Inflammatory macrophage (primary cell): Measurements from ENCODE around the gene SLC12A1.

Experiments used
- DNase-seq, 2 donors: peaks; one replicate each; pipeline ENCODE4 v3.0.0-alpha.2; 2020 to 2022

The SLC12A1 gene

DNA sequence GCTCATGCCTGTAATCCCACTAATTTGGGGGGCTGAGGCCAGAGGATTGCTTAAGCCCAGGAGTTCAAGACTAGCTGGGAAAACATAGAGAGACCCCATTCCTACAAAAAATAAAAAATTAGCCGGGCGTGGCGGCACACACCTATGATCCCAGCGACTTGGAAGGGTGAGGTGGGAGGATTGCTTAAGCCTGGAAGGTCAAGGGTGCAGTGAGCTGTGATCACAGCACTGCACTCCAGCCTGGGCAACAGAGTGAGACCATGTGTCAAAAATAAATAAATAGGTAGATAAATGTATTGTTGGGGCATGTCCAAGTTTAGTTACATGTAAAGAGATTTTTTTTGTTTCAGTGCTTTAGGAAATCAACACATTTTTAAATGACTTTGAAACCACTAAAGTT is 36.4 kb downstream of the SLC12A1 start:
- DNase-seq = no peak

DNA sequence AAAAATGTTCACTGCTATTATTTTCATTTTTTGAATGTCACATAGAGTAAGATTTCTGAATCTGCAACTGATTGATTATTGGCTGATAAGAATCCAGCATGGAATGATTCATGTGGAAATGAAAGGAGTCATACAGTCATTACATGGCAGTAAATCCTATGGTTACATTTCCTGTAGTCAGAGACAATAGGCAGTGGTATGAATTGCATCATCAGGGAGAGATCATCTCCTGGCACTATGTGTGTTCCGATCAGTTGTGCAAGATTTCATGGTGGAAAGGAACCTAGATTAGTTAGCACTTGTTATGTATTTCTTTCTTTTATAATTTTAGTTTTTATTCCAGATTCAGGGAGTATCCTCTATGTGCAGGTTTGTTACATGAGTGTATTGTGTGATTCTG is 38.8 kb downstream of the SLC12A1 start:
- DNase-seq = no peak

DNA sequence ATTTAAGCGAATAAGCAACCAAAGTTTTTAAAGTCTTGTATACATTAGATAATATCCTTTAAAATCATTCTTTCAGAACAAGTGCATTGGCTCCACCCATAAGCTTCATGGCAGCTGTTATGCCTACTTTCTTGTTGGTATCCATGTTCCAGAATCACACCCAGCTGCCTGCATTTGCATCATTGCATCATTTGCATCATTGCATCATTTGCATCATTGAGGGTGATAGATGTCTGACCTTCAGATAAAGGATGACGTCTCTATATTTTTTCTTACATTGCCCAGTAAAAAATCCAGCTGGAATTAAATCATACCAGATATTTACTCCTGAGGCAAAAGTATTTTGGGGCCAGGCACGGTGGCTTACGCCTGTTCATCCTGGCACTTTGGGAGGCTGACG is 42.3 kb downstream of the SLC12A1 start:
- DNase-seq = no peak

DNA sequence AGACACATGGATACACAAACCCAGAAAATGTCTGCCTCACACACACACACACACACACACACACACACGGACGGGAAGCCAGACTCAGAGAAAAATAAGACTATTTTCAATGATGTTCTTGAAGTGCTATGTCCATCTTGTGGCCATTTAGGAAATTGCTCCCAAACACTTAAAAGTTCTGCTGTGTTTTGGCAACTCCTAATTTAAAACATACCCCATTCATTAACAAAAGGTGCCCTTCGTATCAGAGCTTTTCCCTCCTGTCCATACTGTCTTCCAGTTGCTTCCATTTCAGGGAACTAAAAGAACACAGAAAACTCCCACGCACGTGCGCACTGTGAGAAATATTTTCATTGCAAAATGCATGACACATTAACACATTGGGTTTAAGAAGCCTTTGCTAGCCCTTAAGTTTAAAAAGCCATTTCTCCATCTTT is 44.6 kb downstream of the SLC12A1 start:
- DNase-seq = peak; percentile 49 to 51

DNA sequence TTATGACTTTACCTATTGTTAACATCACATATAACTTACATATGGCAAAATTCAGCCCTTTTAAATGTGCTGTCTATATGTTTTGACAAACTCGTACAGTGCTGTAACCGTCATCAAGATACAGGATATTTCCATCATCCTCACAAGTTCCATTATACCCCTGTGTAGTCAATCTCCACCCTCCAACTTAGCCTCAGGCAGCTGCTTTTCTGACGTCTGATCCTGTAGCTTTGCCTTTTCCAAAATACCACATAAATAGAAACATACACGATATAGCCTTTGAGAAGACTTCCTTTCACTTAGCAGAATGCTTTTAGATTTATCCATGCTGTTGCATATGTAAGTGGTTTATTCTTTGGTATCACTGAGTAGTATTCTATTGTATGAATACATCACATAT is 47.1 kb downstream of the SLC12A1 start:
- no peak for DNase-seq

DNA sequence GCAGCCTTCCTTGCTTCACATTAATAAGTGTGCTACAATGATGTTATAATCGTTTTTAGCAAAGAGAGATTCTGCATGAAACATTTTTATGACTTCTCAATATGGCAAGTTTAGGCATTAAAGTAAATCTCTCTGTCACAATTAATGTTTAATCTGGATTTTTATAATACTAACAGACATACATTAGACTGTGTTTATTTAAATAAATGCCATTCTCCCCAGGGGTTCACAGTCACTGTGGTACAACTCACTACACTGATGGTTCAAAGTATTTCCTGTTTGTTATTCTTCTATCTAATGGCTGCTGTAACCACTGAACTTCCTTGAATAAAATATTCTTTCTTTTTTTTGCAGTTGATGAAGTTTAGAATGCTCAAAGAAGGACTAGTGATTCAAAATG is 59.0 kb downstream of the SLC12A1 start:
- DNase-seq = no peak

DNA sequence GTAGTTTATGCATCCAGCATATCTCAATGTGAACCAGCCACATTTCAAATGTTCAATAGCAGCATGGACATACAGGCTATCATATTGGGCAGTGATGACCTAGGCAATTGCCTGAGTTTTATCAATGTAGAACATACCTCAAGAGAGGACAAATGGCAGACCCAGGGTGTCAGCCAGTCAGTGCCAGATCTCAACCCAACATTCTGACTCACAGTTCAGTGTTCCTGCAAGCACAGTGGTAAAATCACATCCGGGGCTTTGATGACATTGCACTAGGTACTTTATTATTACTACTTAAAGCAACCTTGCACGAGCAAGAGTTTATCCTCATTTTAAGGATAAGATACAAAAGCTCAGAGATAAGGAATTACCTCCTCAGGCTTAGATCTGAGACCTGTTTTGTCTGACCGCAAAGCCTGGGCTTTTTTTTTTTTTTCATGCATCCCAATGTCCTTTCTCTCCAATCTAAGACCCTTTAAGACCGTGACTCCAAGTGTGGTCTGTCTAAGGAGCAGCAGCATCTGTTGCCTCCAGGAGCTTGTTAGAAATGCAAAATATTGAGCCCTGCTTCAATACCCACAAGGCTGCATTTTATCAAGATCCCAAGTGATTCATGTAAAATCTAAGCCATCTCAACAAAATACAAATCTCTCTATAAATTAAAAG is 60.1 kb downstream of the SLC12A1 start:
- no peak for DNase-seq

DNA sequence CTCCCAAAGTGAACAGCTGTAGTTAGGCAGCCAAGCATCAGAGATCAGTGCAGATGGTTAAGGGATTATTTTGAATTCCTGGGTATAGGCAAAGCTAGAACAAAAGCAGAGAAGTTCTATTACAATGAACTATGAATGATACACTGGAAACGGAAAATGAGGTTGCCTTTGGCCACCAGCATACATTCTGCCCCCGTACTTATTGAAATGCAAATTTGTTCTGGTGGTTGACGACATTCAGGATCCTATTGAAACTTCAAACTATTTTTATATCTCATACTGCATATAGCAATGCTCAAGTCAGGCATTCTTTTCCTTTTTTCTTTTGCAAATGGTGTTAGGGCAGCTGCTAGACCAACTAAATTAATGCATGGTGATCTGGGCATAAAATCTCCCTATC is 61.7 kb downstream of the SLC12A1 start:
- DNase-seq = no peak

DNA sequence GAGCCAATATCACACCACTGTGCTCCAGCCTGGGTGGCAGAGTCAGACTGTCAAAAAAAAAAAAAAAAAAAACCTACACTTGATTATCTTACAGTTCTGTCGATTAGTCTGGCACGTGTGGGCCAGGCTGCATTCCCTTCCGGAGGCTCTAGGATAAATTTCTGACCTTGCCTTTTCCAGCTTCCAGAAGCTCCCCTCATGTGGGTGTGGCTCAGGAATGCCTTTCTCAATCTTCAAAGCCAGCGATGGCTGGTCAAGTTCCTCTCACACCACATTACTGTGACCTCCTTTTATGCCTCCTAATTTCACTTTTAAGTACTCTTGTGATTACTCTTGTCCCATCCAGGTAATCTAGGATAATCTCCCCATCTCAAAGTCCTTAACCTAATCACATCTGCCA is 66.9 kb downstream of the SLC12A1 start:
- DNase-seq = no peak

DNA sequence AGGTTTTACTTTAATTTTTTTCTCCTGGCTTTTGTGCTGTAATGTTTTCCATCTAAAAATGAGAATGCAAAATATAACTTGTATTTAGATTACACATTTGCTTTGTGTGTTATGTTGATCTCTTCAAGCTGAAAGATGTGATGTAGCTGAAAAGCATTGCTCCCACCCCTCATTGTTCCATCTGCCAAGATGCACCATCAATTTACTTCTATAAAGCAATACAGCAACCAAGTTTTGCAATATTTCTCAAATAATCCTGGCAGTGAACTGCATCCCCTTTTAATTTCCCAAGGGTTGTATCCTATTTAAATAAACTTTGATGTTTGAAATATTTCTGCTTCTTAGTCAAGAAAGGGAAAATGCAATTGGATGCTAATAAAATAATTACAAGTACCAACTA is 72.6 kb downstream of the SLC12A1 start:
- DNase-seq = no peak

DNA sequence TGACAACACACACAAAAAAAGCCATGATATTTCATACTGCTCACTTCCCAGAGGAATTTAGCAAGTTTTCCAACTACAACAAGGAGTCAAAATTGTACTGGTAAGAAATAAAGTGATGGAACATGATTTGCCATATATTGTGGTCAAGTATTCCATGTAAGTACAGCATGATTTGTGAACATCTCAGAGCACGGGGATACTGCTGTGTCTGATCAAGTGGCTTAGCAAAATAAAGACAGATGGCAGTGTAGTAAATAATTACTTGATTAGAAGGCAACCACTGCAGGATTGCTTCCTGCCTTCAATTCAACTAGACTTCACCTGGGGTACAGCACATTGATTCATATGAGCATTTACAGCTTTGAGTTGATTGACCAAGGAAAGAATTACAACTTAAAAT is 73.5 kb downstream of the SLC12A1 start:
- DNase-seq = no peak

DNA sequence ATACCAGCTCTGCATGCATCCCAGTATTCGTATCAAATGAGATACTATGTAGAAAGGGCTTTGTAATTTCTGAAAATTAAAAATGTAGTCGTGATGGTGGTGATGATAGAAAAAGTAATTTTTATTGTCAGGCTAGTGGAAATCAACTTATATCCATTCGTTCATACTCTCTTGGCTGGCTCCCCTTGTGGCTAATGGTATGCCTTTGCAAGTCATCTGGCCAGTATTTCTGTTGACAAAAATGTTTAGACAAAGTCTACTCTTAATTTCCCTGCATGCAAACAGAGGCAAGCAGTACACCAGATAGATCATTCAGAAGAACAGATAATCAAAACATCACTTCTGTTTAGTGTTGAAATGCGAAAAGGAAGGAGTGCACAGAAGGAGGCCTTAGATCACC is 75.6 kb downstream of the SLC12A1 start:
- no peak for DNase-seq

DNA sequence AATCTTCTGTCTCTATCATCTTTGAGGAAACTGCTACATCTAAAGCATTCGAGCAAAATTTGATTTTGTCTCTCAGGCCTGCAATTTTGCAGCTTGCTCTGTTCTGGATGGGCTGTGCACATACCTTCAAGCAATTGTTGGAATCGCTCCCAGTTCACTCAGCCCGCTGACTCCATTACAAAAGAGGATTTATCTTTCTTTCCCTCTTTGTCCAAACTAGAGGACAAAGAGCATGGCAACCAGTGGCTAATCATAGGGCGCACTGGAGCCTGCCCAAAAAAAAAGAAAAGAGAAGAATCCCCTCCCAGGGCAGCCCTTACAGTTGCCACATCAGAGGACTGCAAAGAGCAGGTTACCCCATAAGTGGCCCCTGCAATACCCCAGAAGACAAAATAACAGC is 76.1 kb downstream of the SLC12A1 start:
- no peak for DNase-seq

DNA sequence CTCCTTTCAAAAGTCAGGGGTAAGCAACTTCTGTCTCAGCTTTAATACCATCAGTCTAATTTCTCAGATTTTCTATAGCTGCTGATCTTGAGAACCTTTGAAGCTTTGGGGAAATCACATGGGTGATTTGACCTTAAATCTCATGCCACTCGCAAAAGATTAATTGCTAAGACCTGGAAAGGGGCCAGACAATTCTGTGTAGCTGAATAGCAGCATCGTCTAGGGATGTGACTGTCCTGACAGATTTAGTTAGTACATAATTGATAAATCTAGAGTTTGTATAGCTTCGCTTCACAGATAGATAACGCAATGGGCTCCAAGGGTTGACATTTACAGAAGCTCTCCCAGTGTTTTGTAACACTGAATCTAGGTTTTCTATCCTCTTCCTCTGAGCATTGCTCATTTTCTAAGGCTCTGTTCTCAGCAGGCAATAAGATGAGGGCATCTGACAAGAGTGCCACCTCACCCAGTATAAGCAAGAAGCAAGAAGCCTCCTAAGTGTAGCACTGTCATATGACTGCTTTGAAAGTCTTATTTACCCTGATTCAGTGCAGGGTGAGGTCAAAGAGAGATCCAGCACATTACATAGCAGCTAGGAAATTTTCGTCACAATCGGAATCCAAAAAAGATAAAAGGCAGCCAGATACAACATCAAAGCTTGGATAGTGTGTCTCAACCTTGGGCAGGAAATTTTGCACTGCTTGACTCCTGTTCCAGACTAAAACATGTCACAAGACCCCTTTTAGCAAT is 77.5 kb downstream of the SLC12A1 start:
- DNase-seq = no peak

DNA sequence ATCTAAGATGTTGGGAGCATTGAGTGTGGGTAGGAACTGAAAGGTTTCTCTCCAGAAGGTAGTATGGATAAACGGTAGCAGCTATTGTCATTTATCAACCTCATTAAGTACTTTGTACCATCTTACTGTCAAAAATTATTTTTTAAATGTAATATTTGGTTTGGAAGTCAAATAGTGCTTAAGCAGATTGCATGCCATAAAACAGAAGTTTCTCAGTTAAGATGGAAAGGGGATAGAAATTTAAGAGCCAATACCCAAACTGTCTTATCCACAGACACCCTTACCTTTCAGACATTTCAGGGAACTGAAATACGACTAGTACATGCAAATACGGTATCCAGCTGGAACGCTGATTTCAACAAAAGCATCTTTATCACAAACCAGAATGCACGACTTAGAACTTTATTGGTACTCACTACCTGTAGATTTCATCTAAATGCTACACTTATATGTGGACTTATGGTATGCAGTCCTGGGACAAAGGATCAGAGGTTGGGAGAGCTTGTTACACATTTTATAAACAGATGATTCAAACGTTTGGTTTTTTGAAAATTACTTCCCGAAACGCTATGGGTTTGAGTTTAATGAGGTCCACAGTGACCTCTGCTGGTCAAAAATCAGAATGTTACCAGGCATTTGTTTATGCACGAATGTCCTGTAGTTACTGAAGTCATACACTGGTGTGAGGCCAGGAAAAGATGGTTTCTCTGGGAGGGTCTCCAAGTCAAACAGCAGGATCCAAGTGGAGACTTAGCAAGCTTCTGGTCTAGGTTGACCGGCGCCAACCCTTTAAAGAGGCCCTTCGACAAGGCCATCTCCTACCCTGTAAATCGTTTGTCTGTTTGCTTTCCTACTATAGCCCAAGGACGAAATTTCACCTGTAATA is 79.5 kb downstream of the SLC12A1 start:
- peak; percentile 78 to 79 for DNase-seq

DNA sequence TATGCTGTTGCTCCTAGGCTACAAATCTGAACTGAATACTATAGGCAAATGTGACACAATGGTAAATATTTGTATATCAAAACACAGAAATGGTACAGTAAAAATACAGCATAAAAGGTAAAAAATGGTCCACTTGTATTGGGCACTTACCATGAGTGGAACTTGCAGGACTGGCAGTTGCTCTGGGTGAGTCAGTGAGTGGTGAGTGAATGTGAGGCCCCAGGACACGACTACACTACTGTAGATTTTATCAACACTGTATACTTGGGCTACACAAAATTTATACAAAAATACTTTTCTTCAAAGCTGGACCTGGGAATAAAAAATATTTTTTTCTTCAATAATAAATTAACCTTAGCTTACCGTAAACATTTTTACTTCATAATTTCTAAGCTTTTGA is 83.5 kb downstream of the SLC12A1 start:
- DNase-seq = no peak

DNA sequence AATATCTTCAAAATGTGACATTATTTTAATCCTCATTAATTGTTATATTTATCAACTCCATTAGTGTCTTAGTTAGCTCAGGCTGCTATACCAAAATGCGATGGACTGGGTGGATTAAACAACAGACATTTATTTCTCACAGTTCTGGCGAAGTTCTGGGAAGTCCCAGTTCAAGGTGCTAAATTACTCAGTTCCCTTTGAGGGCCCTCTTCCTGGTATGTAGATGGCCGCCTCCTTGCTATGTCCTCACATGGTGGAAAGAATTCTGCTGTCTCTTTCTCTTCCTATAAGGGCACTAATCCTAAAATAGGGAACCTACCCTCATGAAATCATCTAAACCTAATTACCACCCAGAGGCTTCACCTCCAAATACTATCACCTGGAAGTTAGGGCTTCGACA is 86.4 kb downstream of the SLC12A1 start:
- no peak for DNase-seq

DNA sequence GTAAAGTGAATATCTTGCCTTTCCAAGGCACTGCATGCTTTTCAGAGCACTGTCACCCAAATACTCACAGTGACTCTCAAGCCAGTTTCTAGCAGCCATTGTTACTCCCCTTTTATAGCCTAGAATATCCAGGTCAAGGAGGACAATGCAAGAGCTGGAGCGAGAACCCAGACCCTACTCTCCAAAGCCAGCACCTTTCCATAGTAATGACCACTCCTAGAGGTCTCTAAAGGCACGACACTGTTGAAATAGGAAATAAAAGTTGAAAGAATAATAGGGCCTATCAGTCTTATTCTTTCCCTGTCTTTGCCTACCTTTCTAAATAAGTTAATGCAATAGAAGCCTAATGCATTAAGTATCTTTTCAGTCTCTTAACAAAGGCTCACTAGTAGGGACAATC is 91.6 kb downstream of the SLC12A1 start:
- DNase-seq = no peak

DNA sequence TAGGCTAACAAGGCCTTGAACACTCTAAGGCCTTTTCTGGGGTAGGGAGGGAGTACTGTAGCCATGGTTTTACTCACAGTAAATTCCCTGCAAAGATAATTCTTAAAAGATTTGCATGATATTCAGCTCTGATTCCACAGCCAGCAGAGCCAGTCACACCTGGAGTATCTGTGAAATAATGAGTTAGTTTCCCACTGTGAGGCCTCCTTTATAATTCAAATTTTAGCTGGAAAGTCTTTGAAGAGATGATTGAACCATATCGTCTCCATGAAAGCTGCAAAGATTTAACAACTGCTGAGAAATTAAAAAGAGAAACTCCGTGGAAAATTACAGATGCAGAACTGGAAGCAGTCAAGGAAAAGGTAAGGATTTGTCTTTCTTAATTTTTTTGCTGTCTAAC is 92.8 kb downstream of the SLC12A1 start:
- DNase-seq = no peak

DNA sequence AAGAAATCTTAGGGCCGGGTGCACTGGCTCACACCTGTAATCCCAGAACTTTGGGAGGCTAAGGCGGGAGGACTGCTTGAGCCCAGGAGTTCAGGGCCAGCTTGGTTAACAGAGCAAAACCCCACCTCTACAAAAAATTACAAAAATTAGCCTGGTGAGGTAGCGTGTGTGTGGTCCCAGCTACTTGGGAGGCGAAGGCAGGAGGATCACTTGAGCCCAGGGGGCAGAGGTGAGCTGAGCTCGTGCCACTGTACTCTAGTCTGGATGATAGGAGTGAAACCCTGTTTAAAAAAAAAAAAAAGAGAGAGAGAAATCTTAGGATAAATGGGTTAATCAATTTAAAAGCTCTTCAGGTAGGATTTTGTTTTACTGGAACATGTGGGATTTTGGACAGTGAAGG is 93.9 kb downstream of the SLC12A1 start:
- DNase-seq = no peak

DNA sequence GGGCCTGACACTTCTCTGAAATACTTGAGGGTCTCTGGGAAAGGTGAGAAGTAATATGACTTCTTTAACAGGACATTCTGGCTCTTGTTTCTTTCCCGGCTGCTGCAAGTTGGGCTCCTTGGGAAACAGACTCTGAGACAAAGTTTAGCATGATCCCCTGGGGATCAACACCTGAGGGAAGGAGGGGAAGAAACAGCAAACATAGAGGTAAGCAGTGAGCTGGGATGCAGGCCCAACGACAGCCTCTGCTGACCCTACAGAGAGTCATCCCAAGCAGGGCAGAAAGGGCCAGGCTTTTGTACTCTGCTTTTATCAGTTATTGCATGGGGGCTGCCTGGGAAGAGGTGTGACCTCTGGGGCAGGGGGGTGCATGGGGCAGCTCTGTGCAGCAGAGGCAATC is 98.3 kb downstream of the SLC12A1 start:
- DNase-seq = no peak

DNA sequence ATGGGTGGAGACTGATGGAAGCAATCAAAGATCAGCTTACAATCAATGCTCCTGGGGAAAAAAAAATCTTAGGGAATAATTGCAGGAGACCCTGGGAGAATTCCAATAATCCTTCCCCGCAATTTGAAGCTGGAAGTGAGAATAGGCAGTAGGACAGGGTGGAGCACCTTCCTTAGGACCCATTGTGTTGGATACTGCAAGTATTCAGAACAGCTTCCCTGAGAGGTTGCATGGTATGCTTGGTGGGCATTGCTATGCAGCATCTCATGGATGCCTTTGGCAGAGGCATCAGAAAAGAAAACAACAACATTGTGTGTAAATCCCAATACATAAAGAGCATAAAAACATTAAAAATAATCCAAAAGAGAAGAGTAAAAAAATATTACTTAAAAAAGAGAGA is 100.5 kb downstream of the SLC12A1 start:
- DNase-seq = no peak

DNA sequence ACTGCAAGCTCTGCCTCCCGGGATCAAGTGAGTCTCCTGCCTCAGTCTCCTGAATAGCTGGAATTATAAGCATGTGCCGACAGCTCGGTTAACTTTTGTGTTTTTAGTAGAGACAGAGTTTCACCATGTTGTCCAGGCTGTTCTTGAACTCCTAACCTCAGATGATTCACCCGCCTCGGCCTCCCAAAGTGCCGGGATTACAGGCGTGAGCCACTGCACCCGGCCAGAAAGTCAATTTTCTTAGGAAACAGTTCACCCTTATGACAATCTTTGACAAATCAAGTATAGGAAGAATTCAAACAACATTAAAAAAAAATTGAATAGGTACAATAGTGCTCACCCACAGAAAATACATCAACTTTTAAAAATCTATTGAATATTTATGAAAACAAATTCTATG is 101.5 kb downstream of the SLC12A1 start:
- DNase-seq = no peak

DNA sequence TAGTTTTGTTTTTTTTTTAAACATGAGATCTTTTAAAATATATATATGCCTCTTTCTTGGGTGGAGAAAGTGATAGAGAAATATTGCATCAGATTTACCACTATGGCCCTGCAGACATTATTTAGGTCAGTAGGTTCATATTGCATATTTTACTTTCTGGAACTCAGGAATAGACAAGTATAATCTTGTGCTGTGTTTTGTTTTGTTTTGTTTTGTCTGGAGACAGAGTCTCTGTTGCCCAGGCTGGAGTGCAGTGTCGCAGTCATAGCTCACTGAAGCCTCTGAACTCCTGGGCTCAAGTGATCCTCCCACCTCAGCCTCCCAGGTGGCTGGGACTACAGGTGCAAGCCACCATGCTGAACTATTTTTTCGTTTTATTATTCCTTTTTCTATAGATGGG is 103.6 kb downstream of the SLC12A1 start:
- DNase-seq = no peak
